ENCODE results near the gene ATP10B.

The ATP10B gene

GRCh38 chr5:160640406-160640805 is 211.6 kb downstream of the ATP10B start:
- Histone ChIP-seq H3K36me3 (ENCODE audit: control insufficient read depth, insufficient read depth, low read length) (no peaks in the 10 kb centered on the region), H3K4me1 (ENCODE audit: control insufficient read depth, insufficient read depth, low read length) (no peaks in the 10 kb centered on the region), H3K27ac (ENCODE audit: insufficient read depth, low read depth, low read length, poor library complexity, severe bottlenecking) (no peak overlapping the region), H3K27me3 (ENCODE audit: control insufficient read depth, insufficient read depth, low read length, poor library complexity, severe bottlenecking) (no peaks in the 10 kb centered on the region), H3K4me3 (ENCODE audit: insufficient read depth, low read depth, low read length) (no peak overlapping the region), H3K9me3 (ENCODE audit: control insufficient read depth, low read length) (no peaks in the 10 kb centered on the region)
- 91 to 94% methylated on average over 7 of the region's 7 CpGs for WGBS, 2 experiments

- H3K4me1 ChIP-seq (ENCODE audit: control insufficient read depth, insufficient read depth, low read length): no peaks in the 10 kb centered on the region
- H3K4me3 ChIP-seq (ENCODE audit: insufficient read depth, low read depth, low read length): no peak overlapping the region
- H3K27ac ChIP-seq (ENCODE audit: insufficient read depth, low read depth, low read length, poor library complexity, severe bottlenecking): no peak overlapping the region
- H3K27me3 ChIP-seq (ENCODE audit: control insufficient read depth, insufficient read depth, low read length, poor library complexity, severe bottlenecking): no peaks in the 10 kb centered on the region
- H3K36me3 ChIP-seq (ENCODE audit: control insufficient read depth, insufficient read depth, low read length): no peaks in the 10 kb centered on the region
- WGBS, 2 experiments: 78 to 88% methylated on average over 3 of the region's 3 CpGs
- H3K9me3 ChIP-seq (ENCODE audit: control insufficient read depth, low read length): no peaks in the 10 kb centered on the region
Observed at GRCh38 chr5:160638161-160638742, 213.8 kb downstream of the ATP10B start.

- H3K4me1 ChIP-seq (ENCODE audit: control insufficient read depth, insufficient read depth, low read length): no peaks in the 10 kb centered on the region
- no peak overlapping the region for H3K4me3 ChIP-seq (ENCODE audit: insufficient read depth, low read depth, low read length)
- H3K36me3 ChIP-seq (ENCODE audit: control insufficient read depth, insufficient read depth, low read length): no peaks in the 10 kb centered on the region
- no peak overlapping the region for H3K27ac ChIP-seq (ENCODE audit: insufficient read depth, low read depth, low read length, poor library complexity, severe bottlenecking)
- H3K9me3 ChIP-seq (ENCODE audit: control insufficient read depth, low read length): no peaks in the 10 kb centered on the region
- WGBS, 2 experiments: 94 to 95% methylated on average over 4 of the region's 4 CpGs
- no peaks in the 10 kb centered on the region for H3K27me3 ChIP-seq (ENCODE audit: control insufficient read depth, insufficient read depth, low read length, poor library complexity, severe bottlenecking)
Observed at GRCh38 chr5:160637357-160638090, 214.5 kb downstream of the ATP10B start.

- no peaks in the 10 kb centered on the region for H3K4me1 ChIP-seq (ENCODE audit: control insufficient read depth, insufficient read depth, low read length)
- no peaks in the 10 kb centered on the region for H3K9me3 ChIP-seq (ENCODE audit: control insufficient read depth, low read length)
- H3K27ac ChIP-seq (ENCODE audit: insufficient read depth, low read depth, low read length, poor library complexity, severe bottlenecking): no peak overlapping the region
- no peaks in the 10 kb centered on the region for H3K36me3 ChIP-seq (ENCODE audit: control insufficient read depth, insufficient read depth, low read length)
- WGBS, 2 experiments: 87 to 91% methylated on average over 4 of the region's 4 CpGs
- H3K27me3 ChIP-seq (ENCODE audit: control insufficient read depth, insufficient read depth, low read length, poor library complexity, severe bottlenecking): no peaks in the 10 kb centered on the region
- no peak overlapping the region for H3K4me3 ChIP-seq (ENCODE audit: insufficient read depth, low read depth, low read length)
Observed at GRCh38 chr5:160635663-160636062, 216.3 kb downstream of the ATP10B start.

GRCh38 chr5:160635046-160635445 is 217.0 kb downstream of the ATP10B start:
- no peaks in the 10 kb centered on the region for H3K36me3 ChIP-seq (ENCODE audit: control insufficient read depth, insufficient read depth, low read length)
- no peaks in the 10 kb centered on the region for H3K9me3 ChIP-seq (ENCODE audit: control insufficient read depth, low read length)
- H3K27ac ChIP-seq (ENCODE audit: insufficient read depth, low read depth, low read length, poor library complexity, severe bottlenecking): no peak overlapping the region
- WGBS, 2 experiments: 92 to 93% methylated on average over 3 to 4 of the region's 4 CpGs
- H3K4me1 ChIP-seq (ENCODE audit: control insufficient read depth, insufficient read depth, low read length): no peaks in the 10 kb centered on the region
- no peaks in the 10 kb centered on the region for H3K27me3 ChIP-seq (ENCODE audit: control insufficient read depth, insufficient read depth, low read length, poor library complexity, severe bottlenecking)
- no peak overlapping the region for H3K4me3 ChIP-seq (ENCODE audit: insufficient read depth, low read depth, low read length)

- H3K27me3 ChIP-seq (ENCODE audit: control insufficient read depth, insufficient read depth, low read length, poor library complexity, severe bottlenecking): no peaks in the 10 kb centered on the region
- no peaks in the 10 kb centered on the region for H3K4me1 ChIP-seq (ENCODE audit: control insufficient read depth, insufficient read depth, low read length)
- no peaks in the 10 kb centered on the region for H3K36me3 ChIP-seq (ENCODE audit: control insufficient read depth, insufficient read depth, low read length)
- whole genome bisulfite sequencing, 2 experiments: 92 to 93% methylated on average over 2 of the region's 2 CpGs
- H3K4me3 ChIP-seq (ENCODE audit: insufficient read depth, low read depth, low read length): no peak overlapping the region
- no peaks in the 10 kb centered on the region for H3K9me3 ChIP-seq (ENCODE audit: control insufficient read depth, low read length)
- no peak overlapping the region for H3K27ac ChIP-seq (ENCODE audit: insufficient read depth, low read depth, low read length, poor library complexity, severe bottlenecking)
Observed at GRCh38 chr5:160629003-160629402, 223.0 kb downstream of the ATP10B start.

- H3K4me1 ChIP-seq (ENCODE audit: control insufficient read depth, insufficient read depth, low read length): no peaks in the 10 kb centered on the region
- no peaks in the 10 kb centered on the region for H3K36me3 ChIP-seq (ENCODE audit: control insufficient read depth, insufficient read depth, low read length)
- no peak overlapping the region for H3K27ac ChIP-seq (ENCODE audit: insufficient read depth, low read depth, low read length, poor library complexity, severe bottlenecking)
- WGBS, 2 experiments: 95 to 97% methylated on average over 1 of the region's 1 CpG
- H3K27me3 ChIP-seq (ENCODE audit: control insufficient read depth, insufficient read depth, low read length, poor library complexity, severe bottlenecking): no peaks in the 10 kb centered on the region
- H3K4me3 ChIP-seq (ENCODE audit: insufficient read depth, low read depth, low read length): no peak overlapping the region
- no peaks in the 10 kb centered on the region for H3K9me3 ChIP-seq (ENCODE audit: control insufficient read depth, low read length)
Observed at GRCh38 chr5:160628619-160628968, 223.4 kb downstream of the ATP10B start.

- WGBS, 2 experiments: 85 to 86% methylated on average over 5 of the region's 5 CpGs
Observed at GRCh38 chr5:160627921-160628618, 223.9 kb downstream of the ATP10B start.

GRCh38 chr5:160626322-160626721 is 225.7 kb downstream of the ATP10B start:
- no peaks in the 10 kb centered on the region for H3K36me3 ChIP-seq (ENCODE audit: control insufficient read depth, insufficient read depth, low read length)
- WGBS, 2 experiments: 87 to 91% methylated on average over 7 of the region's 7 CpGs
- no peak overlapping the region for H3K27ac ChIP-seq (ENCODE audit: insufficient read depth, low read depth, low read length, poor library complexity, severe bottlenecking)
- no peak overlapping the region for H3K4me3 ChIP-seq (ENCODE audit: insufficient read depth, low read depth, low read length)
- H3K9me3 ChIP-seq (ENCODE audit: control insufficient read depth, low read length): no peaks in the 10 kb centered on the region
- no peaks in the 10 kb centered on the region for H3K27me3 ChIP-seq (ENCODE audit: control insufficient read depth, insufficient read depth, low read length, poor library complexity, severe bottlenecking)
- H3K4me1 ChIP-seq (ENCODE audit: control insufficient read depth, insufficient read depth, low read length): no peaks in the 10 kb centered on the region

More at GRCh38 chr5:160627921-160628618, 223.9 kb downstream of the ATP10B start:
- Histone ChIP-seq H3K27me3 (ENCODE audit: control insufficient read depth, insufficient read depth, low read length, poor library complexity, severe bottlenecking) (no peaks in the 10 kb centered on the region), H3K27ac (ENCODE audit: insufficient read depth, low read depth, low read length, poor library complexity, severe bottlenecking) (no peak overlapping the region), H3K4me1 (ENCODE audit: control insufficient read depth, insufficient read depth, low read length) (no peaks in the 10 kb centered on the region), H3K4me3 (ENCODE audit: insufficient read depth, low read depth, low read length) (no peak overlapping the region), H3K36me3 (ENCODE audit: control insufficient read depth, insufficient read depth, low read length) (no peaks in the 10 kb centered on the region), H3K9me3 (ENCODE audit: control insufficient read depth, low read length) (no peaks in the 10 kb centered on the region)

- H3K4me3 ChIP-seq (ENCODE audit: insufficient read depth, low read depth, low read length): no peak overlapping the region
- 92 to 100% methylated on average over 1 of the region's 1 CpG for WGBS, 2 experiments
- no peaks in the 10 kb centered on the region for H3K36me3 ChIP-seq (ENCODE audit: control insufficient read depth, insufficient read depth, low read length)
- H3K4me1 ChIP-seq (ENCODE audit: control insufficient read depth, insufficient read depth, low read length): no peaks in the 10 kb centered on the region
- H3K9me3 ChIP-seq (ENCODE audit: control insufficient read depth, low read length): no peaks in the 10 kb centered on the region
- H3K27me3 ChIP-seq (ENCODE audit: control insufficient read depth, insufficient read depth, low read length, poor library complexity, severe bottlenecking): no peaks in the 10 kb centered on the region
- no peak overlapping the region for H3K27ac ChIP-seq (ENCODE audit: insufficient read depth, low read depth, low read length, poor library complexity, severe bottlenecking)
Observed at GRCh38 chr5:160621526-160621925, 230.5 kb downstream of the ATP10B start.
